A204.1 (cell line): ENCODE results near the gene SLITRK3.
A peak's percentile ranks its signal among the peaks of the same experiment; 100 is the strongest.

Source experiments
- FAIRE-seq: peaks from 2 replicates; lab custom pipeline; 2012; peaks lifted over from hg19 to GRCh38; lab: Jason Lieb, UNC

SLITRK3 gene

GRCh38 chr3:165195640-165196576, at the start of gene SLITRK3:
Gene SLITRK3 (minus strand): TSS chr3:165196384. CDS start chr3:165190830, 5,554 bp downstream.
- FAIRE-seq: no peak

GRCh38 chr3:165243597-165243996, 47.4 kb upstream of the SLITRK3 start:
- no peak for FAIRE-seq

GRCh38 chr3:165233501-165234195, 37.5 kb upstream of the SLITRK3 start:
- FAIRE-seq: no peak

GRCh38 chr3:165225604-165226003, 29.4 kb upstream of the SLITRK3 start:
- FAIRE-seq: no peak

- no peak for FAIRE-seq
These were observed 21.6 kb upstream of the SLITRK3 start for GRCh38 chr3:165217739-165218138.

GRCh38 chr3:165212580-165212979, 16.4 kb upstream of the SLITRK3 start:
- FAIRE-seq: no peak

GRCh38 chr3:165211721-165212120, 15.5 kb upstream of the SLITRK3 start:
- FAIRE-seq: no peak

GRCh38 chr3:165210727-165211126, 14.5 kb upstream of the SLITRK3 start:
- no peak for FAIRE-seq

- FAIRE-seq: peak; percentile 57
These were observed 13.9 kb upstream of the SLITRK3 start for GRCh38 chr3:165210132-165210531.

GRCh38 chr3:165206454-165207266, 10.5 kb upstream of the SLITRK3 start:
- peak; percentile 89 for FAIRE-seq

- no peak for FAIRE-seq
These were observed 8.3 kb upstream of the SLITRK3 start for GRCh38 chr3:165204445-165204844.

- FAIRE-seq: no peak
These were observed 6.8 kb upstream of the SLITRK3 start for GRCh38 chr3:165202995-165203394.

GRCh38 chr3:165201964-165202363, 5.8 kb upstream of the SLITRK3 start:
- FAIRE-seq: no peak

- no peak for FAIRE-seq
These were observed 1.3 kb upstream of the SLITRK3 start for GRCh38 chr3:165197481-165197800.

- FAIRE-seq: no peak
These were observed 645 bp upstream of the SLITRK3 start for GRCh38 chr3:165196577-165197480.

GRCh38 chr3:165195241-165195639, 944 bp downstream of the SLITRK3 start:
- FAIRE-seq: no peak

- no peak for FAIRE-seq
These were observed 1.5 kb downstream of the SLITRK3 start for GRCh38 chr3:165194511-165195240.

GRCh38 chr3:165193366-165194254, 2.6 kb downstream of the SLITRK3 start:
- no peak for FAIRE-seq

- no peak for FAIRE-seq
These were observed 3.5 kb downstream of the SLITRK3 start for GRCh38 chr3:165192610-165193192.
